ENCODE results near the gene CRIP3.

DNA sequence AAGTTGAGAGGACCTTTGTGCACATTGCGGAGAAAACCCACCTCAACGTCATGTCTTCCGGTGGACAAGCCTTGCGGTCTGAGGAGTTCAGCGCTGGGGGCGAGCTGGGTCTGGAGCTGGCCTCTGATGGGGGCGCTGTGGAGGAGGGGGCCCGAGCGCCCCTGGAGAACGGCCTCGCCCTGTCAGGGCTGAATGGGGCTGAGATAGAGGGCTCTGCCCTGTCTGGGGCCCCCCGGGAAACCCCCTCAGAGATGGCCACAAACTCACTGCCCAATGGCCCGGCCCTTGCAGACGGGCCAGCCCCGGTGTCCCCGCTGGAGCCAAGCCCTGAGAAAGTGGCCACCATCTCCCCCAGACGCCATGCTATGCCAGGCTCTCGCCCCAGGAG is 25.1 kb downstream of the CRIP3 start:
- TF ChIP-seq, protein P1, sequence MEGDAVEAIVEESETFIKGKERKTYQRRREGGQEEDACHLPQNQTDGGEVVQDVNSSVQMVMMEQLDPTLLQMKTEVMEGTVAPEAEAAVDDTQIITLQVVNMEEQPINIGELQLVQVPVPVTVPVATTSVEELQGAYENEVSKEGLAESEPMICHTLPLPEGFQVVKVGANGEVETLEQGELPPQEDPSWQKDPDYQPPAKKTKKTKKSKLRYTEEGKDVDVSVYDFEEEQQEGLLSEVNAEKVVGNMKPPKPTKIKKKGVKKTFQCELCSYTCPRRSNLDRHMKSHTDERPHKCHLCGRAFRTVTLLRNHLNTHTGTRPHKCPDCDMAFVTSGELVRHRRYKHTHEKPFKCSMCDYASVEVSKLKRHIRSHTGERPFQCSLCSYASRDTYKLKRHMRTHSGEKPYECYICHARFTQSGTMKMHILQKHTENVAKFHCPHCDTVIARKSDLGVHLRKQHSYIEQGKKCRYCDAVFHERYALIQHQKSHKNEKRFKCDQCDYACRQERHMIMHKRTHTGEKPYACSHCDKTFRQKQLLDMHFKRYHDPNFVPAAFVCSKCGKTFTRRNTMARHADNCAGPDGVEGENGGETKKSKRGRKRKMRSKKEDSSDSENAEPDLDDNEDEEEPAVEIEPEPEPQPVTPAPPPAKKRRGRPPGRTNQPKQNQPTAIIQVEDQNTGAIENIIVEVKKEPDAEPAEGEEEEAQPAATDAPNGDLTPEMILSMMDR (IDR thresholded peaks at IDR 0.05): no peak
- TF ChIP-seq POLR2A (IDR thresholded peaks at IDR 0.05) (no peak), POLR2AphosphoS5 (IDR thresholded peaks at IDR 0.05) (no peak), EP300 (IDR thresholded peaks at IDR 0.05) (no peak)

Data from stomach (tissue), 4 donors.